Glutamatergic neuron (in vitro differentiated cells): ENCODE data around the gene JARID2. TPM values are rescaled to one million over a fixed set of nuclear protein-coding genes. Genes with fewer than 3 reads are reported as not detected.

Source experiments
- DNase-seq: peaks from one replicate; pipeline ENCODE4 v3.0.0; 2022
- H3K27ac Mint-ChIP-seq: one replicate; pipeline ENCODE4 v1.8.0; 2020; ENCODE audit warnings: mild to moderate bottlenecking, mixed read lengths, inconsistent platforms; ENCODE audit not compliant: unreplicated experiment
- H3K27me3 Mint-ChIP-seq: one replicate; pipeline ENCODE4 v1.8.0; 2020; ENCODE audit warnings: mild to moderate bottlenecking, moderate library complexity, mixed read lengths, inconsistent platforms; ENCODE audit not compliant: unreplicated experiment
- H3K36me3 Mint-ChIP-seq: one replicate; pipeline ENCODE4 v1.8.0; 2020; ENCODE audit warnings: mild to moderate bottlenecking, mixed read lengths, inconsistent platforms; ENCODE audit not compliant: unreplicated experiment
- H3K4me1 Mint-ChIP-seq: one replicate; pipeline ENCODE4 v1.8.0; 2020; ENCODE audit warnings: mild to moderate bottlenecking, low read depth, mixed read lengths, inconsistent platforms; ENCODE audit not compliant: unreplicated experiment
- H3K4me3 Mint-ChIP-seq: one replicate; pipeline ENCODE4 v1.8.0; 2020; ENCODE audit warnings: mild to moderate bottlenecking, mixed read lengths, inconsistent platforms; ENCODE audit not compliant: unreplicated experiment
- H3K9me3 Mint-ChIP-seq: one replicate; pipeline ENCODE4 v1.8.0; 2020; ENCODE audit warnings: mild to moderate bottlenecking, moderate library complexity, mixed read lengths, inconsistent platforms; ENCODE audit not compliant: unreplicated experiment
- total RNA-seq: library from RNA; stranded (reverse); fragmentation: NEBNext Ultra II Directional; extraction: Animal tissue kit (Norgen Biotek cat#: 25700); gene quantifications from one replicate; pipeline ENCODE4 v1.2.1, GENCODE V29; 2021; ENCODE audit not compliant: unreplicated experiment
- TF ChIP-seq, protein P1 (sequence below): fragments of 200-600 bp; sonication (generic); IDR thresholded peaks from one replicate; pipeline ENCODE4 v1.5.0; 2021; ENCODE audit not compliant: partially characterized antibody, unreplicated experiment

The JARID2 gene
- total RNA-seq, 1 donor from 2014 or later: 83.8 TPM

GRCh38 chr6:15453622-15454021 lies 207.8 kb downstream of the JARID2 start:
- no peak for DNase-seq
- Mint-ChIP-seq H3K4me1 (peaks cover 24% of the 10 kb centered on the region), H3K36me3 (no peaks in the 10 kb centered on the region), H3K27ac (no peak overlapping the region), H3K4me3 (no peak overlapping the region), H3K27me3 (peaks cover 4% of the 10 kb centered on the region), H3K9me3 (no peaks in the 10 kb centered on the region)
- TF ChIP-seq, protein P1, sequence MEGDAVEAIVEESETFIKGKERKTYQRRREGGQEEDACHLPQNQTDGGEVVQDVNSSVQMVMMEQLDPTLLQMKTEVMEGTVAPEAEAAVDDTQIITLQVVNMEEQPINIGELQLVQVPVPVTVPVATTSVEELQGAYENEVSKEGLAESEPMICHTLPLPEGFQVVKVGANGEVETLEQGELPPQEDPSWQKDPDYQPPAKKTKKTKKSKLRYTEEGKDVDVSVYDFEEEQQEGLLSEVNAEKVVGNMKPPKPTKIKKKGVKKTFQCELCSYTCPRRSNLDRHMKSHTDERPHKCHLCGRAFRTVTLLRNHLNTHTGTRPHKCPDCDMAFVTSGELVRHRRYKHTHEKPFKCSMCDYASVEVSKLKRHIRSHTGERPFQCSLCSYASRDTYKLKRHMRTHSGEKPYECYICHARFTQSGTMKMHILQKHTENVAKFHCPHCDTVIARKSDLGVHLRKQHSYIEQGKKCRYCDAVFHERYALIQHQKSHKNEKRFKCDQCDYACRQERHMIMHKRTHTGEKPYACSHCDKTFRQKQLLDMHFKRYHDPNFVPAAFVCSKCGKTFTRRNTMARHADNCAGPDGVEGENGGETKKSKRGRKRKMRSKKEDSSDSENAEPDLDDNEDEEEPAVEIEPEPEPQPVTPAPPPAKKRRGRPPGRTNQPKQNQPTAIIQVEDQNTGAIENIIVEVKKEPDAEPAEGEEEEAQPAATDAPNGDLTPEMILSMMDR: no peak

DNA sequence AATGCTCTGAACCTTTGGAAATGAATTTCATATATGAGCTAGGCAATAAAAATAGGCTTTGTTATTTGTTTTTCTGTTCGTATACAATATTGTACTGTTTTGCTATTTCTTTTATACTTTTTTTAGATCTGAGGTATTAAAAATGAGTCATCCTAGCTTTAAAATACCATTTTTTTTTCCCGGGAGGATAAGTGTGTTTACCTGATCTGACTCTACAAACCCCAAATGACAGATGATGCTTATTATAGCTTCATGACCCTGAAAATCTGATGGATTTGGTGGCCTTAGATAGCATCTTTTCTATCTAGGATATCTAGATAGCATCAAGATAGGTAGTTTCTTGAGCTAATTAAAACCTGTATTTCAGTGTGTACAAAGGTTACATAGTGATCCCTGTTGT lies 210.6 kb downstream of the JARID2 start:
- H3K4me3 Mint-ChIP-seq: no peak overlapping the region
- no peak for DNase-seq
- H3K27ac Mint-ChIP-seq: no peak overlapping the region
- H3K36me3 Mint-ChIP-seq: no peaks in the 10 kb centered on the region
- H3K4me1 Mint-ChIP-seq: peaks cover 21% of the 10 kb centered on the region
- no peaks in the 10 kb centered on the region for H3K9me3 Mint-ChIP-seq
- peaks cover 4% of the 10 kb centered on the region for H3K27me3 Mint-ChIP-seq
- TF ChIP-seq, protein P1: no peak

DNA sequence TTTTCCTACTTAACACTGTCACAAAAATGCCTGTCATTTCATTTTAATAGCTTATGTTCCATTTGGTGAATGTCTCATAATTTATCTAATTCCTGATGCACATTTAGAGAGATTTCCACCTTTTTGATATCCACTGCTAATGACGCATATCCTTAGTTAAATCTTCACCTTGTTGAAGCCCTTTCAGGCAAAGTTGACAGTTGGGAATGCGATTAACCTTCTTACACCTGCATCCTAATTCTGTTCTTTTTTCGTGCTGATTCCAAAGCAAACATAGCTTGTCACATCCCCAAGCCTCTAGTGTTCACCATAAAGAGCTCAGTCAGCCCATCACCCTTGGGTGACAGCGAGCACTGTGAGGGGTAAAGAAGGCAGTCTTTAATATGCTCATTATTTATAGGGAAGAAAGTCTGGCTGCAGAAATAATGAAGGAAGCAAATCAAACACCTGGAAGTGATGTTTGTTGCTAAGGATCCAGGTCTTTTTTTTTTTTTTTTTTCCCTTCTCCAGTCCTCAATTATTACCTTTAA lies 211.3 kb downstream of the JARID2 start:
- Mint-ChIP-seq H3K4me3 (no peak overlapping the region), H3K27ac (no peak overlapping the region), H3K9me3 (no peaks in the 10 kb centered on the region), H3K36me3 (no peaks in the 10 kb centered on the region), H3K27me3 (peaks cover 4% of the 10 kb centered on the region), H3K4me1 (peaks cover 24% of the 10 kb centered on the region)
- TF ChIP-seq, protein P1: no peak
- DNase-seq: no peak

DNA sequence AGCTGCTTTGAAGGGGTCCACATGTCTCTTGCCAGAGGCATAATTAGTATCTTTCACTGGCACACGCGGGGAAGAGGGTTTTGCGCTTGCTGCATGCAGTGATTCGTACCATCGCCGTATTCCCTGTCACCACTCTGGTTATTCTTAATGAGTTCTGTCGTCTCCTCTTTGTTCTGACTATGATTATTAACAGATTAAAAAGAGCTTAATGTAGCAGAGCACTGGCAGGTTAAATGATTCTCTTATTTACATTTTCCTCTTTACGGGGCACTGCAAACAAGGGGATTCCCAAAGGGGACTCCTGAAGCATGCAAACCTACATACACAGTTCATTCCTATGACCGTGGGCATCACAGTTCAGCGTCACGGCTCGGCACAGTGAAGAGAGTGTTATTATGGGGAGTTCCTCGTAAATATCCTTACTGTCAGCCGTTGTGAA lies 212.2 kb downstream of the JARID2 start:
- Mint-ChIP-seq H3K4me1 (peaks cover 32% of the 10 kb centered on the region), H3K27ac (no peak overlapping the region), H3K9me3 (no peaks in the 10 kb centered on the region), H3K36me3 (no peaks in the 10 kb centered on the region), H3K27me3 (peaks cover 4% of the 10 kb centered on the region), H3K4me3 (no peak overlapping the region)
- TF ChIP-seq, protein P1: no peak
- no peak for DNase-seq

- H3K4me1 Mint-ChIP-seq: peaks cover 33% of the 10 kb centered on the region
- H3K27ac Mint-ChIP-seq: no peak overlapping the region
- H3K4me3 Mint-ChIP-seq: no peak overlapping the region
- no peaks in the 10 kb centered on the region for H3K36me3 Mint-ChIP-seq
- H3K27me3 Mint-ChIP-seq: peaks cover 1% of the 10 kb centered on the region
- DNase-seq: no peak
- H3K9me3 Mint-ChIP-seq: peaks cover 2% of the 10 kb centered on the region
- TF ChIP-seq, protein P1: no peak
Measured at GRCh38 chr6:15460110-15460727, 214.3 kb downstream of the JARID2 start.
